NOMO-1 (cell line): ENCODE data around the gene CHD9NB.

Experiments used
- DNase-seq, 2 experiments: peaks; one replicate each; lab custom pipeline; 2025; ENCODE audit not compliant: unreplicated experiment in 2 of 2; lab: John Stamatoyannopoulos, UW

CHD9NB gene

DNA sequence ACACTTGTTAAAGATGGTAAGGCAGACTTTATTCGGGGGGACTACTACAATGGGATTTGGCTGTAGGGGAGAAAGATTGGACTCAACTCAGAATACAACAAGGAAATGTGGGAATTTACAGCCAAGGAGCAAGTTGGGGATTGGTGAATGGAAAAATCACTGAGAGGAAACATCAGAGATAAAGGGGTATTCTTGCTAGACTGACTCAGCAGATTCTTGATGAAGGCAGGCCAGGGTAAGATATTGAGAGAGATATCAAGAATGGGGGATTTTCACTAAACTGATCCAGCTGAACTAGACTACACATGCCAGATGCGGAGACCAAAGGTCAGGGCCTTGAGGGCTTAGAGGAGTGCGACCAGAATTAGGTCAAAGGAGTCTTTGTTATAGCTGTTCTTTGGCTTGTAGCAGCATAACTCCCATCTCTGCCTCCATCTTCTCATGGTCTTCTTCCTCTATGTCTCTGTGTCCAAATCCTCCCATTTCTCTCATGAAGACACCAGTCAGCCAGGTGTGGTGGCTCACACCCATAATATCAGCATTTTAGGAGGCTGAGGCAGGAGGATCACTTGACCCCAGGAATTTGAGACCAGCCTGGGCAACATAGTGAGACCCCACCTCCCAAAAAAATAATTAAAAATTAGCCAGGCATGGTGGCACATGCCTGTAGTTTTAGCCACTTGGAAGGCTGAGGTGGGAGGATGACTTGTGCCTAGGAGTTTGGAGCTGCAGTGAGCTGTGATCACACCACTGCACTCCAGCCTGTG, 17.3 kb downstream of the CHD9NB start:
- DNase-seq = no peak

DNA sequence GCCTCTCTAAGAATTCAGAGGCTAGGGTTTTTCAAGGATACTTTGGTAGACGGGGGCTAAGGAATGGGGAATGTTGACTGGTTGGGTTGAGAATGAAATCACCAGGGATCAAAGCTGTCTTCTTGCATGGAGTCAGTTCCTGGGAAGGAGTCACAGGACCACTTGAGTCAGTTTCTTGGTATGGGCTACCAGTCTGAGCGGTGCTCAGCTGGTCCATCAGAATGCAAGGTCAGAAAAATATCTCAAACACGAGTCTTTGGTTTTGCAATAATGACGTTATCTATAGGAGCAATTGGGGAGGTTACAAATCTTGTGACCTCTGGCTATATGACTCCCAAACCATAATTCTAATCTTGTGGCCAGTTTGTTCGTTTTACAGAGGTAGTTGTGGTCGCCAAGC, 18.4 kb downstream of the CHD9NB start:
- DNase-seq = no peak

DNA sequence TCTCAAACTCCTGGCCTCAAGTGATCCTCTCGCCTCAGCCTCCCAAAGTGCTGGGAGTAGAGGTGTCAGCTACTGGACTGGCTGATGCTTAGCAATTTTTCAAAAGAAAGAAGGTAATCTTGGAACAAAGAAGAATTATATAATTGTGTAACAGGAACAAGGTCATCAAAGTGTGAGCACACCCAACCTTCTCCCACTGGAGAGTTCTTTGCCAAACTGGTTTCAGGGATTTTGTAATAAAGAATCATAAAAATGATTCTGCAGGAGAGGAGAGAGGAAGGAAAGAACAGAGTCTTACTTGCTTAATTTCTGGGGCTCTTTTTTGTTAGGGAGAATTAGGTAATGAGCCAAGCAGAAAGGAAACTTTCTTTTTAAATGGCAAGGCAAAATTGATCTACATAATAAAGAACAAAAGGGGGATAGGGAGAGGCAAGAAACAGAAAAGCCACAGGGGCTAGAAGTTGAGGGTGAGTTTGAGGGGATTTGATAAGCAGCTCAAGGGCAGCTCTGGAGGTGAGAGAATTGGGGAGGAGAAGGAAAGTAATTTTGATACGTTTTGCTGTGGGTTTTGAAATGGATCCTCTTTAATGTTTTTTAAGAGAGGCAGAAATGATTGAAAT, 21.3 kb downstream of the CHD9NB start:
- no peak for DNase-seq

DNA sequence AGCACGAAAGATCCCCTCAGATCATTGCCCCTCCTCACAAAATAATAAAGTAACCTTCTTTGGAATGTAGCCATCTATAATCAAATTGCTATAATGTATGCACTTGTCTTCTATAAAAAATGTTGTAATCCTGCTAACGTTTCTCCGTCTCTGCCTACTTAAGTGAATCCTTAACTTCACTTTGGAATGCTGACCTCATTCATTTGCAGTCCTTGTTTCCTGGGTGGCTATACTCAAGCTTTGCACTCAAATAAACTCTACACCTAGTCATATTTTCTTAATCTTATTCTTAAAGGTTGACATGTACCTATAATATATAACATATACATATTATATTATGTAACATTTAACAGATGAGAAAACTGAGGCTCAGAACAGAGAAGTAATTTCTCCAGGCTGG, 22.7 kb downstream of the CHD9NB start:
- no peak for DNase-seq

DNA sequence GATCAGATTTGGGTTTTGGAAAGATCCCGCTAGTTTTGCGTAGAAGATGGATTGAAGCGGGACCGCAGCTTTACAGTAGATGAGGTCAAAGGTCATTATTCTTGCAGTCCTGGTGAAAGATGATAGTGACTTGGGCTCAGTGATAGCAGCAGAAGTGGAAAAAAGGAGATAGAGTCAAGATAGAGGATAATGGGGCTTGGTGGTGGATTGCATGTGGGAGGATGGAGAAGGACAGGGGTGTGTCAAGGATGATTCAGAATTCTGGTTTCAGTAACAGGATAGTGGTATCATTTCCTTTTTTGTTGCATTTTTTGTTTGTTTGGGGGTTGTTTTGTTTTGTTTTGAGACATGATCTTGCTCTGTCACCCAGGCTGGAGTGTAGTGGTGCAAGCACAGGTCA, 28.7 kb downstream of the CHD9NB start:
- no peak for DNase-seq

DNA sequence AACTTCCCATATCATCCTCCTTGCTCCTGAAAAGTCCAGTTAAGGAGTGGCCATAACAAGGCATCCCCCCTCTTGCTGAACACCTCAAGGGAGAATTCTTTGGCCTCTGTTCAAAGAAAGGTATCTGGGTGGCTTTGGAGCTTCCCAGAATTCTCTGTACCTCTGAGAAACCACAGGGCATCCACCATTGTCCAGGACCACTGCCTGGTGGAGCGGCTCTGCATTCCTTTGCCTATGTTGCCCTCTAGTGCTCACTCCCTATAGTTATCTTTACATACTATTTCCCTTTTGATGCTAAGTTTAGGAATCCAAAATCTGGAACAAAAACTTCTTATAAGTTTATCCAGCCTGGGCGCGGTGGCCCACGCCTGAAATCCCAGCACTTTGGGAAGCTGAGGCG, 30.3 kb downstream of the CHD9NB start:
- DNase-seq = peak in 1 of 2 experiments; percentile 45

DNA sequence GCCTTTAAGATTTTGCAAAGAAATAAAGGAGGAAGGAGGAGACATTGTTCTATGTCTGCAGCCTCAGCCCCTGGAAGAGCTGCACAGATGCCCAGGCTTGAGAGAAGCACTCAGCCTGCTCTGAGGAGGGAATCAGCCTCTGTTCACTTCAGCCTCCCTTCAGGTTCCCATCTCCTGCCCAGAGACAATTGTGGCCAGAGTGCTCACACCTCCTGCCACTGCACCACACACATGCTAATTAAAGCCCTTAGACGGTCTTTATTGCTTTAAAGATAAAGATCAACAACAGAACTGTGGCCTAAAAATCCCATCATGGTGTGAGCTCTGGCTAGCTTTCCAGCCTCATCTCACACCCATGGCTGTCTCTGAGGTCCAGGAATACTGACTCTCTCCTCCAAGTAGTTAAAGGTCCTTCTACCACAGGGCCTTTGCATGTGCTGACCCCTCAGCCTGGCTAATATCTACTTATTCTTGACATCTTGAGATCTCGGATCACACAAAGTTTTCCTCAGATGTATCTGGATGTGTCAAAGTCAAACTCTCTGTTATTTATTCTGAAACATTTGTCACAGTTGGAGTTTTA, 33.8 kb downstream of the CHD9NB start:
- no peak for DNase-seq

DNA sequence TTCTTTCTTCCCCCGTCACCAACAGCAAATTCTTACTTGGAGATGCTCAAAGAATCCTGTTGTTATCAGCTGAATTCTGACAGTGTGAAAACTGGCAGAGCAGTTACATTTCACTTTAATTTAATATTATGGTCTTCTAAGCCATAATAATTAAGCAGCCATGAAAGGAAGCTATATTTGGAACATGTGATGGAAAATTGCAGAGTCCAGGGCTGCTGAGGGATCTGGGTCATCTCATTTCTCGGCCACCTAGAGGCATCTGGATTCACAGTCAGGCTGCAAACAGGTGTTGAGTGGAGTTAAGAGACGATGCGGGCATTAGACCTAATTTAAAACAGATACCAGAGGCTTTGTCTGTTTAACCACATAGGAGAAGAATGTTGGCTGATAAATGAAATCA, 38.4 kb downstream of the CHD9NB start:
- no peak for DNase-seq

DNA sequence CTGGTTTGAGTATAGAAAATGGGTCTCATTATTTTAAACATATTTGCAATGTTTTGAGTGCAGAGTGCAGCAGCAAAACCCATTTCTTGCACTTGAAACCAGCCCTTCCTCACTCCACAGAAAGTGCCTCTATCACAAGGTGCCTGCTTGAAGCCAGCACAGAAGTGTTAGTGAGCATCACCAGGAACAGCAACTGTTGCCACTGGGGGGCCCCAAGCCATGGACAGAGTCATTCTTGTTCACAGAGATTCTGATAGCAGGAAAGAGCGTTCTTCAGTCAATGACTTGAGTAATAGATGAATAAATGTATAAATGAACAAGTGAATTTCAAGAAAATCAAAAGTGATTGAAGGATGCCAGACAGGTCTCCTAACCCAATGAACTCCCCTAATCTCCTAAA, 45.6 kb downstream of the CHD9NB start:
- no peak for DNase-seq

DNA sequence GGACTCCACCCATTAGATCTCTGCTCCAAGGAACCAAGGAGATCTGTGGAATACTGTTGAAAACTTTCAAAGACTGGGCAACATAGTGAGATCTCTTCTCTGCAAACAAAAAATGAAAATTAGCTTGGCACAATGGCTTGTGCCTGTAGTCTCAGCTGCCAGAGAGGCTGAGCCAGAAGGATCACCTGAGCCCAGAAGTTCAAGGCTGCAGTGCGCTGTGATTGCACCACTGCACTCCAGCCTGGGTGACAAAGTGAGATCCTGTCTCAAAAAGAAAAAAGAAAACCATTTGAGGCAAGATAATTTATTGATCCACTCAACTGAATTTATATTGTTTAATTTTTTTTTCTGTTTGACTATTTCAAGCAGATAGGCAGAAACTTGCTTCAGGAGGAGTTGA, 54.8 kb downstream of the CHD9NB start:
- DNase-seq = no peak

DNA sequence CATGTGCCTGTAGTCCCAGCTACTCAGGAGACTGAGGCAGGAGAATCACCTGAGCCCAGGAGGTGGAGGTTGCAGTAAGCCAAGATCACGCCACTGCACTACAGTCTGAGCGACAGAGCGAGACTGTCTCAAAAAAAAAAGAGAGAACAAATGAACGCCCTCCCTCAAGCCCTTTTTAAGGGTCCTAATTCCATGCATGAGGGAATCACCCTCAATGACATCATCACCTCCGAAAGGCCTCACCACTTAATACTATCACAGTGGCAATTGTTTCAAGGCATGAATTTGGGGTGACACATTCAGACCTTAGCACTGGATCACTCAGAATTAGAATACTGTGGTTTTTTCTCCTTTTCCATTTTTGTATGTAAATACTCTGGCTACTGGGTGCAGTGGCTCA, 57.8 kb downstream of the CHD9NB start:
- DNase-seq = no peak

DNA sequence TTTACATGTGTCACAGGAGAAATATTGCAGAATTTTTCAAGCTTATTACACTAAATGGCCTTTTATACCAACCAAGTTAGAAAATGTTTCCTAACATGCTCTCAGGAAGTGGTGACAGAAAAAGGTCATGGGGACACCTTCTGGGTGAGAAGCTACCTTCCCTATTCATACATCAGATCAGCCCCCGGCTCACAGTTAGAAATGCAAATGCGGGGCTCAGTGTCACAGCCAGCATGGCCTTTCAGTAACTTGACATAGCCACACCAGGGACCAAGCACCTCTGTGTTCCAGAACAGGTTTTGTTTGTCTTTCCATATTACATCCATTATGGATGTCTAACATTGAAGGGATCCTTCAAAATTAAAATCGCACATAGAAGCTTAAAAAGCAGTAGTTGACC, 59.5 kb downstream of the CHD9NB start:
- no peak for DNase-seq

DNA sequence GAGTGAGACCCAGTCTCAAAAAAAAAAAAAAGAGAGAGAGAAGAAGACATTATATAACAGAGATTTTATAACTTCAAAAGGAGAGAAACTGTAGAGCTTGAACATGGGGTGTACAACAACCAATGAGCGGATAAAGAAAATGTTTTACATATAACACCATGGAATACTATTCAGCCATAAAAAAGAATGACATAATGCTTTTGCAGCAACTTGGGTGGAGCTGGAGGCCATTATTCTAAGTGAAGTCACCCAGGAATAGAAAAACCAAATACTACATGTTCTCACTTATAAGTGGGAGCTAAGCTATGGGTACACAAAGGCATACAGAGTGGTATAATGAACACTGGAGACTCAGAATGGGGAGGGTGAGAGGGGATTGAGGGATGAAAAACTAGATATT, 61.1 kb downstream of the CHD9NB start:
- DNase-seq = no peak
